ENCODE data around the gene AP1G1.

GRCh38 chr16:71706046-71706445, 102.6 kb downstream of the AP1G1 start:
- TF ChIP-seq CTCF (conservative IDR thresholded peaks at IDR 0.05; ENCODE audit: low read length) = no peak
- no peak for TF ChIP-seq EZH2phosphoT487 (IDR thresholded peaks at IDR 0.05; ENCODE audit: borderline replicate concordance, low read depth, low read length)

All from OCI-LY7 (cell line).